Activated CD8-positive, alpha-beta memory T cell treated with anti-CD3 and anti-CD28 coated beads, Interleukin-2, amount 50 U/mL, for 4 hours (primary cell): Measurements from ENCODE around the gene GRIK4.
"Not testable (repeated sequence)": the region's sequence is repeated elsewhere in the genome, so short reads cannot be mapped to it uniquely, and the experiment has no call there.

Experiments used
- DNase-seq: peaks from one replicate; pipeline ENCODE4 v3.0.0-alpha.2; 2020

GRIK4 gene

GRCh38 chr11:120577041-120577440, 65.5 kb downstream of the GRIK4 start:
- DNase-seq, result no peak

GRCh38 chr11:120577624-120578363, 66.2 kb downstream of the GRIK4 start:
- no peak for DNase-seq

- DNase-seq, result no peak
Measured at GRCh38 chr11:120578596-120579154, 67.1 kb downstream of the GRIK4 start.

- DNase-seq, result no peak
Measured at GRCh38 chr11:120579611-120580031, 68.1 kb downstream of the GRIK4 start.

- DNase-seq, result no peak
Measured at GRCh38 chr11:120581313-120581712, 69.8 kb downstream of the GRIK4 start.

- DNase-seq, result not testable (repeated sequence)
Measured at GRCh38 chr11:120582535-120582934, 71.0 kb downstream of the GRIK4 start.

- DNase-seq, result no peak
Measured at GRCh38 chr11:120586072-120586471, 74.5 kb downstream of the GRIK4 start.

GRCh38 chr11:120586728-120587127, 75.2 kb downstream of the GRIK4 start:
- no peak for DNase-seq

- DNase-seq, result no peak
Measured at GRCh38 chr11:120587299-120587698, 75.8 kb downstream of the GRIK4 start.

GRCh38 chr11:120589376-120589775, 77.8 kb downstream of the GRIK4 start:
- no peak for DNase-seq

GRCh38 chr11:120590472-120590871, 78.9 kb downstream of the GRIK4 start:
- no peak for DNase-seq

GRCh38 chr11:120594746-120595145, 83.2 kb downstream of the GRIK4 start:
- no peak for DNase-seq

GRCh38 chr11:120595557-120595956, 84.0 kb downstream of the GRIK4 start:
- no peak for DNase-seq

GRCh38 chr11:120597250-120598215, 86.0 kb downstream of the GRIK4 start:
- no peak for DNase-seq

- no peak for DNase-seq
Measured at GRCh38 chr11:120598517-120599257, 87.1 kb downstream of the GRIK4 start.

GRCh38 chr11:120599816-120600420, 88.4 kb downstream of the GRIK4 start:
- DNase-seq, result no peak

GRCh38 chr11:120601536-120601935, 90.0 kb downstream of the GRIK4 start:
- no peak for DNase-seq

GRCh38 chr11:120603071-120603470, 91.5 kb downstream of the GRIK4 start:
- DNase-seq, result no peak

- DNase-seq, result no peak
Measured at GRCh38 chr11:120605469-120605868, 93.9 kb downstream of the GRIK4 start.

- no peak for DNase-seq
Measured at GRCh38 chr11:120606211-120607010, 94.9 kb downstream of the GRIK4 start.

- no peak for DNase-seq
Measured at GRCh38 chr11:120608061-120608460, 96.5 kb downstream of the GRIK4 start.
